H9 (cell line): ENCODE data around the gene KMT2C. TPM values are rescaled to one million over a fixed set of nuclear protein-coding genes. Genes with fewer than 3 reads are reported as not detected.
A peak's percentile ranks its signal among the peaks of the same experiment; 100 is the strongest.

Source experiments
- DNase-seq: peaks from one replicate; pipeline ENCODE4 v3.0.0-alpha.2; 2017
- H2AFZ ChIP-seq: one replicate; pipeline ENCODE4 v1.6.1; 2013; ENCODE audit warnings: mild to moderate bottlenecking, low read length, control low read depth, moderate library complexity
- H2AK5ac ChIP-seq: 2 replicates; pipeline ENCODE4 v1.6.1; 2013; ENCODE audit warnings: low read length, control low read depth, mixed read lengths; ENCODE audit not compliant: insufficient read length
- H2BK120ac ChIP-seq: one replicate; pipeline ENCODE4 v1.6.1; 2013; ENCODE audit warnings: low read depth, mild to moderate bottlenecking, low read length, control low read depth, inconsistent platforms; ENCODE audit not compliant: poor library complexity, severe bottlenecking
- H2BK12ac ChIP-seq: 2 replicates; pipeline ENCODE4 v1.6.1; 2013; ENCODE audit warnings: low read length, control low read depth, mixed read lengths, low read depth; ENCODE audit not compliant: insufficient read length
- H2BK15ac ChIP-seq: 2 replicates; pipeline ENCODE4 v1.6.1; 2013; ENCODE audit warnings: low read depth, low read length, control low read depth
- H2BK20ac ChIP-seq: one replicate; pipeline ENCODE4 v1.6.1; 2013; ENCODE audit warnings: low read depth, mild to moderate bottlenecking, low read length, control low read depth, inconsistent platforms; ENCODE audit not compliant: poor library complexity, severe bottlenecking
- H2BK5ac ChIP-seq: 2 replicates; pipeline ENCODE4 v1.6.1; 2013; ENCODE audit warnings: low read length, control low read depth, mixed read lengths; ENCODE audit not compliant: insufficient read length
- H3K14ac ChIP-seq: 2 replicates; pipeline ENCODE4 v1.6.1; 2013; ENCODE audit warnings: low read length, control low read depth; ENCODE audit not compliant: insufficient read depth
- H3K18ac ChIP-seq: 2 replicates; pipeline ENCODE4 v1.6.1; 2013; ENCODE audit warnings: low read depth, mild to moderate bottlenecking, mixed read lengths, low read length, control low read depth; ENCODE audit not compliant: insufficient read length
- H3K23ac ChIP-seq: 2 replicates; pipeline ENCODE4 v1.6.1; 2013; ENCODE audit warnings: low read length, control low read depth, mixed read lengths, low read depth; ENCODE audit not compliant: insufficient read length
- H3K23me2 ChIP-seq: 2 replicates; pipeline ENCODE4 v1.6.1; 2013; ENCODE audit warnings: low read depth, mild to moderate bottlenecking, mixed read lengths, low read length, control low read depth; ENCODE audit not compliant: insufficient read length, poor library complexity, severe bottlenecking
- H3K27ac ChIP-seq: 2 replicates; pipeline ENCODE4 v1.5.1; 2013; ENCODE audit warnings: low read length, control low read depth, mixed read lengths, low read depth; ENCODE audit not compliant: insufficient read length
- H3K27me3 ChIP-seq: 2 replicates; pipeline ENCODE4 v1.6.1; 2013; ENCODE audit warnings: low read length, control low read depth, inconsistent platforms; ENCODE audit not compliant: insufficient read depth
- H3K4ac ChIP-seq: 2 replicates; pipeline ENCODE4 v1.6.1; 2013; ENCODE audit warnings: low read depth, mild to moderate bottlenecking, control low read depth, inconsistent platforms, low read length, moderate library complexity
- H3K4me1 ChIP-seq: 2 replicates; pipeline ENCODE4 v1.6.1; 2013; ENCODE audit warnings: low read length, control low read depth, inconsistent platforms; ENCODE audit not compliant: insufficient read depth
- H3K4me2 ChIP-seq: 2 replicates; pipeline ENCODE4 v1.6.1; 2013; ENCODE audit warnings: low read length, control low read depth, mixed read lengths; ENCODE audit not compliant: insufficient read length, insufficient read depth
- H3K56ac ChIP-seq: 2 replicates; pipeline ENCODE4 v1.6.1; 2013; ENCODE audit warnings: low read depth, mild to moderate bottlenecking, mixed read lengths, low read length, control low read depth; ENCODE audit not compliant: insufficient read length
- H3K79me1 ChIP-seq: 2 replicates; pipeline ENCODE4 v1.6.1; 2013; ENCODE audit warnings: low read depth, mild to moderate bottlenecking, moderate library complexity, low read length, control low read depth, inconsistent platforms; ENCODE audit not compliant: insufficient read depth, poor library complexity, severe bottlenecking
- H3K79me2 ChIP-seq: 2 replicates; pipeline ENCODE4 v1.6.1; 2013; ENCODE audit warnings: low read length, control low read depth, inconsistent platforms; ENCODE audit not compliant: insufficient read depth
- H3K9ac ChIP-seq: 2 replicates; pipeline ENCODE4 v1.6.1; 2013; ENCODE audit warnings: low read length, control low read depth, mixed read lengths; ENCODE audit not compliant: insufficient read length; ENCODE audit errors: extremely low read depth
- H3K9me3 ChIP-seq: one replicate; pipeline ENCODE4 v1.6.1; 2013; ENCODE audit warnings: low read depth, low read length, inconsistent platforms; ENCODE audit not compliant: control insufficient read depth
- H3T11ph ChIP-seq: one replicate; pipeline ENCODE4 v1.6.1; 2013; ENCODE audit warnings: mild to moderate bottlenecking, low read length, control low read depth, inconsistent platforms
- H4K20me1 ChIP-seq: one replicate; pipeline ENCODE4 v1.6.1; 2013; ENCODE audit not compliant: control insufficient read depth, insufficient read length, insufficient read depth
- H4K5ac ChIP-seq: 2 replicates; pipeline ENCODE4 v1.6.1; 2013; ENCODE audit warnings: low read depth, mild to moderate bottlenecking, mixed read lengths, low read length, control low read depth; ENCODE audit not compliant: insufficient read length
- H4K8ac ChIP-seq: replicated peaks from 2 replicates; pipeline ENCODE4 v1.6.1; 2013; ENCODE audit warnings: low read length, control low read depth, mixed read lengths, low read depth; ENCODE audit not compliant: insufficient read length
- H4K91ac ChIP-seq: 2 replicates; pipeline ENCODE4 v1.6.1; 2013; ENCODE audit warnings: low read depth, mild to moderate bottlenecking, moderate library complexity, mixed read lengths, low read length, control low read depth; ENCODE audit not compliant: insufficient read length
- H3K27ac Mint-ChIP-seq, 3 experiments: 2 replicates in 2 of 3; 3 replicates in 1 of 3; pipeline ENCODE4 v1.8.0; 2020 to 2021; ENCODE audit warnings: mixed read lengths in 3 of 3, mild to moderate bottlenecking in 1 of 3, moderate library complexity in 1 of 3
- H3K27me3 Mint-ChIP-seq: 2 replicates; pipeline ENCODE4 v1.8.0; 2021; ENCODE audit warnings: low read depth, mild to moderate bottlenecking, moderate library complexity, mixed read lengths
- H3K36me3 Mint-ChIP-seq, 3 experiments: 2 replicates in 2 of 3; 3 replicates in 1 of 3; pipeline ENCODE4 v1.8.0; 2020 to 2021; ENCODE audit warnings: low read depth in 3 of 3, mixed read lengths in 3 of 3; ENCODE audit not compliant: insufficient read depth in 1 of 3
- H3K4me1 Mint-ChIP-seq, 2 experiments: 2 replicates each; pipeline ENCODE4 v1.8.0; 2020; ENCODE audit warnings: mixed read lengths in 2 of 2
- H3K4me3 Mint-ChIP-seq, 2 experiments: 2 replicates in 1 of 2; 3 replicates in 1 of 2; pipeline ENCODE4 v1.8.0; 2020 to 2021; ENCODE audit warnings: mild to moderate bottlenecking in 2 of 2, mixed read lengths in 2 of 2, moderate library complexity in 1 of 2
- H3K9me3 Mint-ChIP-seq, 2 experiments: 2 replicates in 1 of 2; 3 replicates in 1 of 2; pipeline ENCODE4 v1.8.0; 2020; ENCODE audit warnings: mild to moderate bottlenecking in 2 of 2, mixed read lengths in 2 of 2, moderate library complexity in 1 of 2
- WGBS: extraction: QIAGEN DNeasy Blood & Tissue Kit; methylation state at CpG from one replicate; pipeline ENCODE4 v1.1.7; 2013; ENCODE audit warnings: missing lambda C conversion rate, low lambda C conversion rate, mixed read lengths; ENCODE audit not compliant: insufficient read length; ENCODE audit errors: extremely low coverage; 5-methylcytosine and 5-hydroxymethylcytosine counted together
- total RNA-seq: library from RNA; stranded (reverse); gene quantifications from 2 replicates; pipeline ENCODE4 v1.2.1, GENCODE V29; 2021
- TF ChIP-seq, protein P1 (sequence below): fragments of 200-600 bp; sonication (generic); conservative IDR thresholded peaks from 3 replicates; pipeline ENCODE4 v1.8.0; 2021; ENCODE audit warnings: antibody characterized with exemption, mild to moderate bottlenecking

The KMT2C gene
- total RNA-seq, 1 experiment from 2014 or later: 32.2 TPM

DNA sequence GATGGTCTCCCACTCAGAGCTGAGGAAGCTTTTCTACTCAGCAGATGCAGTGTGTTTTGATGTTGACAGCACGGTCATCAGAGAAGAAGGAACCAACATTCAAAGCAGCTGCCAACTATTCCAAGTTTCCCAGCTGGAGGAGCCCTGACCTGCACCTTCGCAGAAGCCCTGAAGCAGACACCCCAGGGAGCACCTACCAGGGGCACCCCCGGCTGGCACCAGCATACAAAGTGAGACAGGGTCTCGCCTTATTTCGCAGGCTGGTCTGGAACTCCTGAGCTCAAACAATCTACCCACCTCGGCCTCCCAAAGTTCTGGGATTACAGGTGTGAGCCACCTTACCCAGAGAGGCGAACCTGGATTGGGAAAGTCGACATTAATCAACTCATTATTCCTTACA, 68.6 kb downstream of the KMT2C start:
- no peak overlapping the region for H3K23ac ChIP-seq
- H3K27me3 Mint-ChIP-seq: no peaks in the 10 kb centered on the region
- H3K4me1 Mint-ChIP-seq: peaks cover 40 to 47% of the 10 kb centered on the region in 2 experiments
- no peaks in the 10 kb centered on the region for H3K79me1 ChIP-seq
- peak overlapping the region in 2 of 3 experiments; percentile 41 to 53; a peak in 2 of 7 replicates for H3K27ac Mint-ChIP-seq
- H3K79me2 ChIP-seq: peaks cover 5% of the 10 kb centered on the region; the same call in 1 of the 2 replicates
- H4K91ac ChIP-seq: no peak overlapping the region
- H3K56ac ChIP-seq: no peak overlapping the region
- no peak overlapping the region for H4K5ac ChIP-seq
- H3K27ac ChIP-seq: no peak overlapping the region
- no peak for DNase-seq
- no peak overlapping the region for H2BK12ac ChIP-seq
- no peak overlapping the region for H2BK20ac ChIP-seq
- H3K9me3 Mint-ChIP-seq: peaks cover 0 to 2% of the 10 kb centered on the region in 2 experiments; a peak in 1 of 5 replicates
- no peak overlapping the region for H3K4me2 ChIP-seq
- H3K9me3 ChIP-seq: no peaks in the 10 kb centered on the region
- H2BK120ac ChIP-seq: no peak overlapping the region
- H2BK5ac ChIP-seq: no peak overlapping the region
- no peak overlapping the region for H3K14ac ChIP-seq
- H3K18ac ChIP-seq: no peak overlapping the region
- no peaks in the 10 kb centered on the region; the same call in 1 of the 2 replicates for H3K4me1 ChIP-seq
- no peaks in the 10 kb centered on the region for H3K27me3 ChIP-seq
- TF ChIP-seq, protein P1, sequence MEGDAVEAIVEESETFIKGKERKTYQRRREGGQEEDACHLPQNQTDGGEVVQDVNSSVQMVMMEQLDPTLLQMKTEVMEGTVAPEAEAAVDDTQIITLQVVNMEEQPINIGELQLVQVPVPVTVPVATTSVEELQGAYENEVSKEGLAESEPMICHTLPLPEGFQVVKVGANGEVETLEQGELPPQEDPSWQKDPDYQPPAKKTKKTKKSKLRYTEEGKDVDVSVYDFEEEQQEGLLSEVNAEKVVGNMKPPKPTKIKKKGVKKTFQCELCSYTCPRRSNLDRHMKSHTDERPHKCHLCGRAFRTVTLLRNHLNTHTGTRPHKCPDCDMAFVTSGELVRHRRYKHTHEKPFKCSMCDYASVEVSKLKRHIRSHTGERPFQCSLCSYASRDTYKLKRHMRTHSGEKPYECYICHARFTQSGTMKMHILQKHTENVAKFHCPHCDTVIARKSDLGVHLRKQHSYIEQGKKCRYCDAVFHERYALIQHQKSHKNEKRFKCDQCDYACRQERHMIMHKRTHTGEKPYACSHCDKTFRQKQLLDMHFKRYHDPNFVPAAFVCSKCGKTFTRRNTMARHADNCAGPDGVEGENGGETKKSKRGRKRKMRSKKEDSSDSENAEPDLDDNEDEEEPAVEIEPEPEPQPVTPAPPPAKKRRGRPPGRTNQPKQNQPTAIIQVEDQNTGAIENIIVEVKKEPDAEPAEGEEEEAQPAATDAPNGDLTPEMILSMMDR: no peak
- no peak overlapping the region for H4K8ac ChIP-seq
- H3K23me2 ChIP-seq: no peaks in the 10 kb centered on the region
- no peak overlapping the region for H3K4ac ChIP-seq
- H4K20me1 ChIP-seq: no peaks in the 10 kb centered on the region
- no peak overlapping the region for H3T11ph ChIP-seq
- H2AK5ac ChIP-seq: no peak overlapping the region
- no peak overlapping the region for H3K9ac ChIP-seq
- H3K4me3 Mint-ChIP-seq: no peak overlapping the region
- peaks cover 2 to 4% (median 2%) of the 10 kb centered on the region in 3 experiments; a peak in 4 of 7 replicates for H3K36me3 Mint-ChIP-seq
- WGBS: no CpG with 5 or more reads among the region's 8 CpGs
- no peak overlapping the region for H2BK15ac ChIP-seq
- H2AFZ ChIP-seq: no peak overlapping the region
